Ascending aorta (tissue), 2 donors: ENCODE results near the gene KRTAP5-6. TPM values are rescaled to one million over a fixed set of nuclear protein-coding genes. Genes with fewer than 3 reads are reported as not detected.

Experiments used
- DNase-seq, 2 donors: peaks; one replicate each; pipeline ENCODE4 v3.0.0-alpha.2; 2019; ENCODE audit warnings: low spot score in 2 of 2
- H3K27ac ChIP-seq, 2 donors: fragments of 200-600 bp; sonication (generic); one replicate each; pipeline ENCODE4 v1.5.1; 2016 to 2017; ENCODE audit warnings: mild to moderate bottlenecking in 1 of 2
- H3K27me3 ChIP-seq: fragments of 200-600 bp; sonication (generic); one replicate; pipeline ENCODE4 v1.5.1; 2017
- H3K36me3 ChIP-seq, 2 donors: fragments of 200-600 bp; sonication (generic); one replicate each; pipeline ENCODE4 v1.5.1; 2016
- H3K4me1 ChIP-seq, 2 donors: fragments of 200-600 bp; sonication (generic); one replicate each; pipeline ENCODE4 v1.5.1; 2016 to 2017; ENCODE audit warnings: mild to moderate bottlenecking in 1 of 2
- H3K4me3 ChIP-seq, 2 donors: fragments of 200-600 bp; sonication (generic); one replicate each; pipeline ENCODE4 v1.5.1; 2016 to 2017; ENCODE audit warnings: mild to moderate bottlenecking in 1 of 2
- H3K9me3 ChIP-seq, 2 donors: fragments of 200-600 bp; sonication (generic); one replicate each; pipeline ENCODE4 v1.5.1; 2016
- intact Hi-C: fragments of 100-400 bp; cut with DNase I; formaldehyde crosslinking; loops from one replicate; pipeline ENCODE4 v1.15.1; 2023
- total RNA-seq: library from RNA; depleted of rRNA; stranded (reverse); fragments of >200 nt; gene quantifications from one replicate; pipeline ENCODE4 v1.1.0, GENCODE V29; 2016
- TF ChIP-seq, protein P1 (sequence below), 3 experiments: fragments of 200-600 bp in 2 of 3; fragments of 450-650 bp in 1 of 3; sonication (generic) in 2 of 3; IDR thresholded peaks; one replicate each; pipeline ENCODE4 v1.5.1; 2016 to 2019; ENCODE audit warnings: antibody characterized with exemption in 3 of 3, mild to moderate bottlenecking in 1 of 3, moderate library complexity in 1 of 3

KRTAP5-6 gene, protein sequence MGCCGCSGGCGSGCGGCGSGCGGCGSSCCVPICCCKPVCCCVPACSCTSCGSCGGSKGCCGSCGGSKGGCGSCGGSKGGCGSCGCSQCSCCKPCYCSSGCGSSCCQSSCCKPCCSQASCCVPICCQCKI
- not detected for total RNA-seq

DNA sequence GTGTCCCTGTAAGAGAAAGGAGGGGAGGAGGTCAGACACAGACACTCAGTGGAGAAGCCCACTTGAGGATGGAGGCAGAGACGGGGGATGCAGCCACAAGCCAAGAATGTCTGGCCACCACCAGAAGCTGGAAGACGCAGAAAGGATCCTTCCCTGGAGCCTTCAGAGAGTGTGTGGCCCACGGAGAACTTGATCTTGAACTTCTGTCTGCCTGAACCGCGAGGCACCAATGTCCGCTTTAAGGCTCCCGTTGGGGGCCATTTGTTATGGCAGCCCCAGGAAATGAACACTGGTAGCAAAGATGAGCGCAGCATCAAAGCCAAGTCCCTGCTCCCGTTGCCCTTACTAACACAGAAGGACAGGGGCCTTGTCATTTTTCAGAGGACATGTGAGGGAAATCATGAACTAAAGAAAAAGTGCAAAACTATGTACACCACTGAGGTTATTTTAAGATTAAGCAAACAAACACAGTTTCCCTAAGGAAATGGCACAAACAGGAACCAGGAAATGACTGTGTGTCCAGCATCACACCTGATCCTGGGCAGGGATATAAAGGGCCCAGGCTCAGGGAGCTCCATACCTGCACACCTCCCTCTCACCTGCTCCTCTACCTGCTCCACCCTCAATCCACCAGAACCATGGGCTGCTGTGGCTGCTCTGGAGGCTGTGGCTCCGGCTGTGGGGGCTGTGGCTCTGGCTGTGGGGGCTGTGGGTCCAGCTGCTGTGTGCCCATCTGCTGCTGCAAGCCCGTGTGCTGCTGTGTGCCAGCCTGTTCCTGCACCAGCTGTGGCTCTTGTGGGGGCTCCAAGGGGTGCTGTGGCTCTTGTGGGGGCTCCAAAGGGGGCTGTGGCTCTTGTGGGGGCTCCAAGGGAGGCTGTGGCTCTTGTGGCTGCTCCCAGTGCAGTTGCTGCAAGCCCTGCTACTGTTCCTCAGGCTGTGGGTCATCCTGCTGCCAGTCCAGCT lies at the start of gene KRTAP5-6:
Gene KRTAP5-6 (plus strand): TSS at position 588 of the 963 bp plus-strand sequence. CDS start 51 bp downstream, at position 639.
- H3K27ac ChIP-seq: no peak within 1 kb of the TSS
- H3K27me3 ChIP-seq: no peaks in the 10 kb centered on the region
- no peaks in the 10 kb centered on the region for H3K9me3 ChIP-seq
- intact Hi-C loops: loop anchor here (5.0 kb wide), 1 partner anchor 65 kb away; the partner anchor contains the start of gene CTSD
- TF ChIP-seq, protein P1, sequence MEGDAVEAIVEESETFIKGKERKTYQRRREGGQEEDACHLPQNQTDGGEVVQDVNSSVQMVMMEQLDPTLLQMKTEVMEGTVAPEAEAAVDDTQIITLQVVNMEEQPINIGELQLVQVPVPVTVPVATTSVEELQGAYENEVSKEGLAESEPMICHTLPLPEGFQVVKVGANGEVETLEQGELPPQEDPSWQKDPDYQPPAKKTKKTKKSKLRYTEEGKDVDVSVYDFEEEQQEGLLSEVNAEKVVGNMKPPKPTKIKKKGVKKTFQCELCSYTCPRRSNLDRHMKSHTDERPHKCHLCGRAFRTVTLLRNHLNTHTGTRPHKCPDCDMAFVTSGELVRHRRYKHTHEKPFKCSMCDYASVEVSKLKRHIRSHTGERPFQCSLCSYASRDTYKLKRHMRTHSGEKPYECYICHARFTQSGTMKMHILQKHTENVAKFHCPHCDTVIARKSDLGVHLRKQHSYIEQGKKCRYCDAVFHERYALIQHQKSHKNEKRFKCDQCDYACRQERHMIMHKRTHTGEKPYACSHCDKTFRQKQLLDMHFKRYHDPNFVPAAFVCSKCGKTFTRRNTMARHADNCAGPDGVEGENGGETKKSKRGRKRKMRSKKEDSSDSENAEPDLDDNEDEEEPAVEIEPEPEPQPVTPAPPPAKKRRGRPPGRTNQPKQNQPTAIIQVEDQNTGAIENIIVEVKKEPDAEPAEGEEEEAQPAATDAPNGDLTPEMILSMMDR (IDR thresholded peaks at IDR 0.05): no peak
- peak in 1 of 2 donors; percentile 27 for DNase-seq
- H3K36me3 ChIP-seq: no peaks in the 10 kb centered on the region
- H3K4me3 ChIP-seq: no peak within 1 kb of the TSS
- peaks cover 4 to 8% of the 10 kb centered on the region in 2 donors for H3K4me1 ChIP-seq

DNA sequence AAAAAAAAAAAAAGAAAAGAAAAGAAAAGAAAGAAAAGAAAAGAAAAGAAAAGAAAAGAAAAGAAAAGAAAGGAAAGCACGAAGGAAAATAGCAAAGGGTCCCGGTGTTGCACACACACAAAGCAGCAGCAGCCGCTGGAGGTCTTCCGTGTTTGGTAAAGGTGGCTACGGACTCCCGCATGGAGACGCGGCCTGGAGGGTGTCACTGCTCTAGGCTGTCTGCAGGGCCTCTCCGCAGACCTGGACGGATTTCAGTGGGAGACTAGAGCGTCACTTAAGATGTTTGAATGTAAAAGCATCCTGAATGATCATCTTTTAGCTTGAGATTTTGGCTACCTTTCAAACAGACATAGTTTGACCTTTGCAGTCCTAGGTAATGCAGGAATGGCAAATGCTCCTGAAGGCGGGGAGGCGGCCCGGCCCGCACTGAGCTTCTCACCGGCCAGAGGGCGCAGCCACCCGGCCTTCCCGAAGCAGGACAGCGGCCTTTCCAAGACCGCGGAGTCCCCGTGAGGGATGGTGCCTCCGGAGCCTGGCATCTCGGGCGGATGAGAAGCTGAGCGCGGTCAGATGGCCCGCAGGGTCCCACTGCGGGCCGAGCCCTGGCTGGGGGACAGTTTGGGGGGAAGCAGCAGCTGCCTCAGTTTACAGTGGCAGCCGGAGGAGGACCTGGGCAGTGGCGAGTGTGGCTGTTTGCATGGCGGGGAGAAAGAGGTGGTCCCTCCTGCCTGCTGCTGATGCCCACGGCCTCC lies 48.9 kb upstream of the KRTAP5-6 start:
- no peak overlapping the region for H3K4me3 ChIP-seq
- H3K27ac ChIP-seq: no peak overlapping the region
- DNase-seq: no peak
- intact Hi-C loops: no loop called here
- no peaks in the 10 kb centered on the region for H3K27me3 ChIP-seq
- H3K36me3 ChIP-seq: no peaks in the 10 kb centered on the region
- H3K9me3 ChIP-seq: no peaks in the 10 kb centered on the region
- no peaks in the 10 kb centered on the region for H3K4me1 ChIP-seq
- TF ChIP-seq, protein P1 (IDR thresholded peaks at IDR 0.05): no peak

DNA sequence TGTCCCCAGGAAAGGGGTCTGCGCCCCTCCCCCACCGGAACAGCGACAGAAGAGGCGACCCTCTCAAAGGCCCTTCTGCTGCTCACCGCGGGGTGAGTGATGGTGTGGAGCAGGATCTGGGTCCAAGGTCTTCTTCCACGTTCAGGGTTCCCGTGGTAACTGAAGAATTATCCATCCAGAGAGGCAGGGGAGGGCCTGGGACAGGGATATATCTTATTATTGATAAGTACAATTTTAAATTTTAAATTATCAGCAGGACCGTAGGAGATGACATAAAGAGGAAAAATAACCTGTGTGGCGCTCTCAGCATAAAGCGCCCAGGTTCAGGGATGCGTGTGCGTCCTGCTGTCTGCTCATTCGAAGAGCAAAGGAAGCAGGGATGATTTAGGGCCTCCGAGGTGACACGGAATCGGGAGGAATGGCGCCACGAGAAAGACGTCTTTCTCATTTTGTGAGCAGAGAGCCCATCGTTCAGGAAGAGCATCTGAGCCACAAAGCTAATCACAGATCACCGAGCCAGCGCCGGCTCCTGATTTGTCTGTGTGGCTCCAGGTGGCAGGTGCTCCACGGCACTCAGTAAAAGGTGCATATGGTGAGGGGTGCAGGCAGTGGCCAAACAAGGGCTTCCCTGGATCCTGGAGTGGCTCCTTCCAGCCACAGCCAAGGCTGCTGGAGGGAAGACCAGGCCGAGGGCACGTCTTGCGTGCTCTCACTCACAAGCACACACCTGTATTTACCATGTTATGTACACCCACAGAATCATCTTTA lies 48.2 kb upstream of the KRTAP5-6 start:
- peak in 1 of 2 donors; percentile 53 for DNase-seq
- Histone ChIP-seq H3K4me1 (no peaks in the 10 kb centered on the region), H3K27ac (no peak overlapping the region), H3K36me3 (no peaks in the 10 kb centered on the region), H3K27me3 (no peaks in the 10 kb centered on the region), H3K9me3 (no peaks in the 10 kb centered on the region), H3K4me3 (no peak overlapping the region)
- TF ChIP-seq, protein P1 (IDR thresholded peaks at IDR 0.05): no peak
- intact Hi-C loops: no loop called here

DNA sequence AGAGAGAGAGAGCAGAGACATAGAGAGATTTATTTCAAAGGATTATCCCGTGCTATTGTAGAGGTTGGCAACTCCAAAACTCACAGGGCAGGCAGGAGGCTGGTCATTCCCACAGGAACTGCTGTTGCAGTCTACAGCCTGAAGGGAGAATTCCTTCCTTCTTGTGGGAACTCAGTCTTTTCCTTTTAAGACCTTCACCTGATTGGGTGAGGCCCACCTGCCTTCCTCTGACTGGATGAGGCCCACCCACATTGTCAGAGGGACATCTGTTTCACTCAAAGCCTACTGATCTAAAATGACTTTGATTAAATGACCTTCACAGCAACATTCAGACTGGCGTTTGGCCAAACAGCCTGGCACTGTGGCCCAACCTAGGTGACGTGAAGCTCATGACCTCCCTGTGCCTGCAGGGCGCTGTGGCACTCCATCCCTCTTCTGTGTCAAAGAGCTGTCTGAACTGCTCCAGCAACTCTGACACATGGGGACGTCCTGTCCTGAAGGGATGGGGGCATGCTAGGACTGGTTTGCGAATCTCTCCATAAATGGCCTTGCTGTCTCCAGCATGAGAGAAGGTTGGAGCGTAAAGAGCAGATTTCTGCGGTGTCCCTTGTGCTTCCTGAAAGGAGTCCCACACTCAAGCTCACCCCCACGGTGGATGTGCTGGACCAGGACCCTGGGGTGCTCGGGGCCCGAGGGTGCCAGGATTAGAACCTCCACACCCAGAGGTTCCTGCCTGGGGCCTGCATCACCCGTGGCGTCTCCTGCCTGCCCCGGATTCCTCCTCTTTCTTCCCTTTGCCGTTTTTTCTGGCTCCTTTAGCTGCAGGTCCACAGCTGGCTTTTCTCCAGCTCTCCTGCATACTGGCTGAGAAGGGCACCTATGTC lies 46.7 kb upstream of the KRTAP5-6 start:
- H3K9me3 ChIP-seq: no peaks in the 10 kb centered on the region
- TF ChIP-seq, protein P1 (IDR thresholded peaks at IDR 0.05): no peak
- intact Hi-C loops: no loop called here
- peak in 1 of 2 donors; percentile 40 for DNase-seq
- no peak overlapping the region for H3K27ac ChIP-seq
- no peaks in the 10 kb centered on the region for H3K4me1 ChIP-seq
- H3K36me3 ChIP-seq: no peaks in the 10 kb centered on the region
- H3K4me3 ChIP-seq: no peak overlapping the region
- H3K27me3 ChIP-seq: no peaks in the 10 kb centered on the region
